Upper lobe of left lung (tissue), 4 donors: ENCODE measurements around the gene RNF11.

ENCODE experiments used
- POLR2A ChIP-seq, 4 donors: fragments of 450-650 bp; IDR thresholded peaks; one replicate each; pipeline ENCODE4 v1.5.1; 2016 to 2017; ENCODE audit warnings: antibody characterized with exemption in 4 of 4, mild to moderate bottlenecking in 2 of 4
- POLR2AphosphoS5 ChIP-seq, 2 donors: sonication (generic); formaldehyde crosslinking; IDR thresholded peaks; one replicate each; pipeline ENCODE4 v1.5.1; 2017; ENCODE audit warnings: antibody characterized with exemption in 2 of 2
- TF ChIP-seq, protein P1 (sequence below), 6 experiments: fragments of 450-650 bp in 4 of 6; fragments of 200-600 bp in 2 of 6; sonication (generic) in 2 of 6; IDR thresholded peaks; one replicate each; pipeline ENCODE4 v1.5.1; 2016 to 2019; ENCODE audit warnings: antibody characterized with exemption in 6 of 6

GRCh38 chr1:51320967-51321923 lies 85.2 kb downstream of the RNF11 start:
- peak in 1 of 2 donors; percentile 12 for TF ChIP-seq POLR2AphosphoS5 (IDR thresholded peaks at IDR 0.05)
- TF ChIP-seq, protein P1, sequence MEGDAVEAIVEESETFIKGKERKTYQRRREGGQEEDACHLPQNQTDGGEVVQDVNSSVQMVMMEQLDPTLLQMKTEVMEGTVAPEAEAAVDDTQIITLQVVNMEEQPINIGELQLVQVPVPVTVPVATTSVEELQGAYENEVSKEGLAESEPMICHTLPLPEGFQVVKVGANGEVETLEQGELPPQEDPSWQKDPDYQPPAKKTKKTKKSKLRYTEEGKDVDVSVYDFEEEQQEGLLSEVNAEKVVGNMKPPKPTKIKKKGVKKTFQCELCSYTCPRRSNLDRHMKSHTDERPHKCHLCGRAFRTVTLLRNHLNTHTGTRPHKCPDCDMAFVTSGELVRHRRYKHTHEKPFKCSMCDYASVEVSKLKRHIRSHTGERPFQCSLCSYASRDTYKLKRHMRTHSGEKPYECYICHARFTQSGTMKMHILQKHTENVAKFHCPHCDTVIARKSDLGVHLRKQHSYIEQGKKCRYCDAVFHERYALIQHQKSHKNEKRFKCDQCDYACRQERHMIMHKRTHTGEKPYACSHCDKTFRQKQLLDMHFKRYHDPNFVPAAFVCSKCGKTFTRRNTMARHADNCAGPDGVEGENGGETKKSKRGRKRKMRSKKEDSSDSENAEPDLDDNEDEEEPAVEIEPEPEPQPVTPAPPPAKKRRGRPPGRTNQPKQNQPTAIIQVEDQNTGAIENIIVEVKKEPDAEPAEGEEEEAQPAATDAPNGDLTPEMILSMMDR (IDR thresholded peaks at IDR 0.05), result no peak
- TF ChIP-seq POLR2A (IDR thresholded peaks at IDR 0.05), result no peak
